CD4-positive, alpha-beta T cell (primary cell): ENCODE measurements around the gene WDR5. TPM values are rescaled to one million over a fixed set of nuclear protein-coding genes. Genes with fewer than 3 reads are reported as not detected.

ENCODE experiments used
- ATAC-seq: fragments of 200-7000 bp; cut with Tn5 transposase; one replicate; pipeline ENCODE4 v1.10.0; 2022; ENCODE audit warnings: mild to moderate bottlenecking; ENCODE audit not compliant: poor library complexity
- CTCF ChIA-PET: fragments of 350-600 bp; sonication (Branson Sonifier 250); formaldehyde crosslinking; loops from one replicate; lab custom pipeline; 2021; ENCODE audit warnings: antibody characterized with exemption, inconsistent platforms; lab: Charles Lee
- POLR2A ChIA-PET: fragments of 350-600 bp; sonication (Branson Sonifier 250); formaldehyde crosslinking; loops from one replicate; lab custom pipeline; 2021; ENCODE audit warnings: antibody characterized with exemption, inconsistent platforms; lab: Charles Lee
- DNase-seq, 14 experiments: peaks; one replicate each; pipeline ENCODE4 v3.0.0-alpha.2; 2013 to 2020; ENCODE audit warnings: mixed read lengths in 2 of 14
- H3K27ac ChIP-seq, 2 donors: one replicate each; pipeline versions ENCODE4 v1.5.1 to v1.7.0; 2013; ENCODE audit warnings: low read length in 2 of 2, low read depth in 1 of 2, mild to moderate bottlenecking in 1 of 2
- H3K27me3 ChIP-seq, 2 experiments: 1 replicate in 1 of 2; 2 replicates in 1 of 2; pipeline versions ENCODE4 v1.6.1 to v1.7.0; 2013; ENCODE audit warnings: low read length in 2 of 2, control low read depth in 1 of 2, mild to moderate bottlenecking in 1 of 2, moderate library complexity in 1 of 2; ENCODE audit not compliant: insufficient read depth in 2 of 2, control insufficient read depth in 1 of 2
- H3K36me3 ChIP-seq: one replicate; pipeline ENCODE4 v1.6.1; 2013; ENCODE audit warnings: low read length, control low read depth; ENCODE audit not compliant: insufficient read depth
- H3K4me1 ChIP-seq: one replicate; pipeline ENCODE4 v1.6.1; 2013; ENCODE audit warnings: low read length, control low read depth; ENCODE audit not compliant: insufficient read depth
- H3K4me3 ChIP-seq: one replicate; pipeline ENCODE4 v1.5.1; 2013; ENCODE audit warnings: mild to moderate bottlenecking, low read length, moderate library complexity
- H3K9me3 ChIP-seq, 2 experiments: 1 replicate in 1 of 2; 2 replicates in 1 of 2; pipeline versions ENCODE4 v1.6.1 to v1.7.0; 2013; ENCODE audit warnings: low read length in 2 of 2, mild to moderate bottlenecking in 2 of 2, control low read depth in 1 of 2, moderate library complexity in 1 of 2; ENCODE audit not compliant: control insufficient read depth in 1 of 2, insufficient read depth in 1 of 2
- H3K27ac Mint-ChIP-seq: one replicate; pipeline ENCODE4 v1.8.0; 2020; ENCODE audit warnings: mixed read lengths
- H3K27me3 Mint-ChIP-seq: one replicate; pipeline ENCODE4 v1.8.0; 2021; ENCODE audit warnings: mixed read lengths
- H3K36me3 Mint-ChIP-seq: one replicate; pipeline ENCODE4 v1.8.0; 2021; ENCODE audit warnings: low read depth, mixed read lengths
- H3K4me1 Mint-ChIP-seq: one replicate; pipeline ENCODE4 v1.8.0; 2021; ENCODE audit warnings: low read depth, mixed read lengths
- H3K4me3 Mint-ChIP-seq: one replicate; pipeline ENCODE4 v1.8.0; 2020; ENCODE audit warnings: mild to moderate bottlenecking, mixed read lengths
- H3K9me3 Mint-ChIP-seq: one replicate; pipeline ENCODE4 v1.8.0; 2020; ENCODE audit warnings: mixed read lengths
- intact Hi-C, 2 experiments: fragments of 100-400 bp; cut with DNase I in 1 of 2; cut with micrococcal nuclease in 1 of 2; formaldehyde crosslinking; loops; one replicate each; pipeline versions ENCODE4 v1.15.1 to v1.9.0; 2023 to 2025; cut with DNase I, micrococcal nuclease
- total RNA-seq, 174 experiments: library from RNA in 2 of 174; stranded (reverse) in 2 of 174; gene quantifications; one replicate each; pipeline ENCODE4 v1.2.3 and lab custom pipeline; 2021 to 2026
- TF ChIP-seq, protein P1 (sequence below): fragments of 200-600 bp; IDR thresholded peaks from one replicate; pipeline ENCODE4 v1.8.0; 2022; ENCODE audit warnings: antibody characterized with exemption, mild to moderate bottlenecking

Gene WDR5
- total RNA-seq, 2 experiments from 2014 or later = 14.9 to 16.9 TPM

DNA sequence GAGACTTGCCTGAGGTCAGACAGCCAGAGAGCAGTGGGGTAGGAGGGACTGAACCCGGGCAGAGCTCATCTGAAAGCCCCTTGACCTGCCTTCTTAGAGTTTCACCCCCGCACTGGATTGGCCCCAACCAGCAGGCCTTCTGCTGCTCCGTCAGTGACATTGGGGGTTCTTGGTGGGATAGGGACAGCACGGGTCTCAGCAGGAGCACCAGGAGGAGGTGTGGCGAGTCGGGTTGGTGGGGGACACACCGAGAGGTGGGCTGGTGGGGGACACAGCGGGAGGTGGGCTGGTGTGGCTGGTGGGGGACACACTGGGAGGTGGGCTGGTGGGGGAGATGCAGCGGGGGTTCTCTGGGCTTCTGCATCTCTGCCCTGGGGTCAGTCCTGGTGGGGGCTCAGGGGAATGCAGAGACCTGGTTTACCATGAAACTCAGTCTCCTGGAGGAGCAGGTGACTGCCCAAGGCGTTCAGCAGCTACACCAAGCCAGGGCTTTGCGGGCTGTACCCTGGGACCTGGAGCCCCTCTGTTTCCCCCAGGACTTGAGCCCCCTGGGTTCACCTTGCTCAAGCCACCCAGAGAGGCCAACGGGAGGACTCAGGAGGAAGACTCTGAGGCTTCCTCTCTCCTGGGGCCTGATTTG, 56.5 kb downstream of the WDR5 start:
- no peaks in the 10 kb centered on the region for H3K36me3 Mint-ChIP-seq
- intact Hi-C loops = no loop called here

DNA sequence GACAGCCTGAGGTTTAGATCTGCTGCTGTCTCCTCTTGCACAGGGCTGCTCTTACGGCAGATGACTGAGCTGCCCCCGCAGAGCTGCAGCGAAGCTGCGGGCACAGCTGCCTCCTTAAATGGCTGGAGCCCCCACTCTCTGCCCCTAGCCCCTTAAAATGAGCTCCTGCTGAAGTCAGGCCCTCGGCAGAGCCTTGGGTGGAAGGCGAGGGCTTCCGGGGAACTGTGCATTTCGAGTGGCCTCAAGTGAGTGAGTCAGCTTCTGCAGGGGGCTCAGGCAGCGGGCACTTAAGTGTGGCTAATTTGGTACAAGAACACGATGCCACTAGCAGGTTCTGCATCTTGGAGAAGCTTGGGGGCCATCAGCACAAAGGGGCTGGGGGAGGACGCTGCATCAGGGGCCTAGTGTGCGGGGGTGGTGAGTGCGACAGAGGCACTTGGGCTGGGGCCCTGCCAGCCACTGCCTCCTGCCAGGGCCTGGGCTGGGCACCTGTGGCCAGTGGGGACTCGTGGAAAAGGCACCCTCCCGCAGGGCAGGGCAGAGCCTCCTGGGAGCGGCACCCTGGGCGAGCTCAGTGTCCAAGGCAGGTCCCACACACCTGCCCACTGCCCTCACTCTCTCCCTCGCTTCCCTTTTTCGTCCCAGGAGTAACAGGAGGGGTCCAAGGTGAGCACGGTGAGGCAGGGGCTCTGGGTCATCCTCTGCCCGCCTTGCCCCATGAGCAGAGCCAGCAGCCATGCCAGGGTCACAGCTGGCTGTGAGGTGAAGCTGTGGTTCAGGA, 57.3 kb downstream of the WDR5 start:
- H3K27ac Mint-ChIP-seq = no peak overlapping the region
- Histone ChIP-seq H3K36me3 (no peaks in the 10 kb centered on the region), H3K9me3 (no peaks in the 10 kb centered on the region), H3K4me3 (no peak overlapping the region), H3K27me3 (no peaks in the 10 kb centered on the region), H3K27ac (no peak overlapping the region), H3K4me1 (peaks cover 25% of the 10 kb centered on the region)
- TF ChIP-seq, protein P1, sequence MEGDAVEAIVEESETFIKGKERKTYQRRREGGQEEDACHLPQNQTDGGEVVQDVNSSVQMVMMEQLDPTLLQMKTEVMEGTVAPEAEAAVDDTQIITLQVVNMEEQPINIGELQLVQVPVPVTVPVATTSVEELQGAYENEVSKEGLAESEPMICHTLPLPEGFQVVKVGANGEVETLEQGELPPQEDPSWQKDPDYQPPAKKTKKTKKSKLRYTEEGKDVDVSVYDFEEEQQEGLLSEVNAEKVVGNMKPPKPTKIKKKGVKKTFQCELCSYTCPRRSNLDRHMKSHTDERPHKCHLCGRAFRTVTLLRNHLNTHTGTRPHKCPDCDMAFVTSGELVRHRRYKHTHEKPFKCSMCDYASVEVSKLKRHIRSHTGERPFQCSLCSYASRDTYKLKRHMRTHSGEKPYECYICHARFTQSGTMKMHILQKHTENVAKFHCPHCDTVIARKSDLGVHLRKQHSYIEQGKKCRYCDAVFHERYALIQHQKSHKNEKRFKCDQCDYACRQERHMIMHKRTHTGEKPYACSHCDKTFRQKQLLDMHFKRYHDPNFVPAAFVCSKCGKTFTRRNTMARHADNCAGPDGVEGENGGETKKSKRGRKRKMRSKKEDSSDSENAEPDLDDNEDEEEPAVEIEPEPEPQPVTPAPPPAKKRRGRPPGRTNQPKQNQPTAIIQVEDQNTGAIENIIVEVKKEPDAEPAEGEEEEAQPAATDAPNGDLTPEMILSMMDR = no peak
- H3K4me1 Mint-ChIP-seq = peaks cover 22% of the 10 kb centered on the region
- no peaks in the 10 kb centered on the region for H3K9me3 Mint-ChIP-seq
- ChIA-PET CTCF (no interaction called here), POLR2A (interaction anchor here (1.3 kb wide), 1 partner anchor 25 kb away, joined by 3 read pairs; no protein-coding TSS in a partner anchor)
- no peaks in the 10 kb centered on the region for H3K36me3 Mint-ChIP-seq
- no peak overlapping the region for H3K4me3 Mint-ChIP-seq
- no peaks in the 10 kb centered on the region for H3K27me3 Mint-ChIP-seq
- intact Hi-C loops = no loop called here
- no peak for DNase-seq
- no peak for ATAC-seq

More for the DNA sequence above, 56.5 kb downstream of the WDR5 start:
- DNase-seq (no peak), ATAC-seq (no peak)
- Mint-ChIP-seq H3K9me3 (no peaks in the 10 kb centered on the region), H3K4me1 (peaks cover 22% of the 10 kb centered on the region), H3K27ac (no peak overlapping the region), H3K4me3 (no peak overlapping the region), H3K27me3 (no peaks in the 10 kb centered on the region)
- TF ChIP-seq, protein P1 = no peak
- Histone ChIP-seq H3K4me1 (peaks cover 25% of the 10 kb centered on the region), H3K27ac (no peak overlapping the region), H3K4me3 (no peak overlapping the region), H3K27me3 (no peaks in the 10 kb centered on the region), H3K36me3 (no peaks in the 10 kb centered on the region), H3K9me3 (no peaks in the 10 kb centered on the region)
- CTCF ChIA-PET = no interaction called here
- POLR2A ChIA-PET = no interaction called here

DNA sequence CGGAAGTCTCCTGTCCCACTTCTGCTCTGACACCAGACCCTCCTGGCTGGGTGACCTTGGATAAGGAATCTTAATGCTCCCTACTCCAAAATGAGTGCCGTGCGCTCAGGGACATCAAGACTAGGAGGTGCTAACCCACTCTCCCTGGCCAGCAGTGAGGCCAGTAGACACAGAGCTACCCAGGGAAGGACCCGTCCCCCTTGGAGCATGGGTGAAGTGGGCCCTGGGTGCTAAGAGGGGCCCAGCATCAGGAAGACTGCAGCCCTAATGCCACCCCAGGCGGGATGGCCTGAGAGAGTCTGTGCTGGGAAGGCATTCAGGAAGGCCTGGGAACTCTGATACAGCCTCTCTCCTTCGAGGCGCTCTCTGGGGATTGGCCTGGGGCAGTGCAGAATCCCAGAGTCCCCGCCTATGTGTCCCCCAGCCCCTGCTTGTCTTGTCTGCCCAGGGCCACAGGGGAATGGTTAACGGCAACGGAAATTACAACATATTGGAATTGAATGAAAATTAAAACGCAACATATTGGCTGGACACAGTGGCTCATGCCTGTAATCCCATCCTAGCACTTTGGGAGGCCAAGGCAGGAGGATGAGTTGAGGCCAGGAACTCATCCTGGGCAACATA, 58.1 kb downstream of the WDR5 start:
- TF ChIP-seq, protein P1 = no peak
- POLR2A ChIA-PET = interaction anchor here (1.3 kb wide), 1 partner anchor 24 kb away, joined by 3 read pairs; no protein-coding TSS in a partner anchor
- no peaks in the 10 kb centered on the region for H3K9me3 Mint-ChIP-seq
- H3K4me1 Mint-ChIP-seq = peaks cover 27% of the 10 kb centered on the region
- ATAC-seq (no peak), DNase-seq (no peak)
- Histone ChIP-seq H3K9me3 (no peaks in the 10 kb centered on the region), H3K27me3 (no peaks in the 10 kb centered on the region), H3K27ac (no peak overlapping the region), H3K36me3 (no peaks in the 10 kb centered on the region), H3K4me3 (no peak overlapping the region), H3K4me1 (peaks cover 33% of the 10 kb centered on the region)
- no peaks in the 10 kb centered on the region for H3K27me3 Mint-ChIP-seq
- intact Hi-C loops = no loop called here
- H3K36me3 Mint-ChIP-seq = no peaks in the 10 kb centered on the region
- H3K27ac Mint-ChIP-seq = no peak overlapping the region
- CTCF ChIA-PET = no interaction called here
- no peak overlapping the region for H3K4me3 Mint-ChIP-seq
